ENCODE results near the gene MZF1.
"Not testable (repeated sequence)": the region's sequence is repeated elsewhere in the genome, so short reads cannot be mapped to it uniquely, and the experiment has no call there.

MZF1 gene

DNA sequence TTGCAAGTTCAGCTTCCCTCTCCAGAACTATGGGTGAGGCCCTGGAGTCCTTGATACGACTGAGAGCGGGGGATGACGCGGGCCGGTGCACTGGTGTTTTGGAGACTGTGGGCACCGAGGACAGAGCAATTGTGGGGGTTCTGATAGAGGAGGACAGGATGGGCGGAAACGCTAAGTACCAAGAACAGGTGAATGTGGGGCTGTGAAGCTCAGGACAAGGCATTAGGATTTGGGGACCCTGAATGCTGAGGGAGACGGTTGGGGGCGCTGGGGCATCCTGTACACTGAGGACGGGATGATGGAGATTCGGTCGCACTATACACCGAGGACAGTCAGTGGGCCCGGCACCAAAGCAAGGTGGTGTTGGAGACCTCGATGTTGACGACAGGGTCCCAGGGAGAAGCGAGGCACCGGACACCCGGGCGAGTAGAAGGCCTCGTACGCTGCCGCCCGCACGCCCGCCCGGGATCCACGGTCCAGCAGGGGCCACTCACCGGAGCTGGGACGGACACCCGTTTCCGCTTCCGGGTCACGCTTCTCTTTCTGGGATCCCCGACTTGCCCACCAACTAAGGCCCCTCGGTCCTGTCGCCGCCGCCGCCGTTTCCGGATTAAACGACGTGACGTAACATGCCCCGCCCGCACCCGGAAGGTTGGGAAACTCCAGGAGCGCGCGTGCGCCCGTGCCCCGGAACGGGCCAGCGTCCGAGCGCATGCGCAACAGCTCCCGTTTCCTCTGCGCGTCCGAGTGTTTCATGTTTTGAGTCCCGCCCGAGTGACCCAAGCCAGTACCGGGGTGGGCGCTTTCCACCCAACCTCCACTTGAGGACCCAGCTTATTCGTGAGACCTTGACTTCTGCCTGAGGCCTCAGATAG, 18.4 kb downstream of the MZF1 start, which contains the start of gene CHMP2A:
CHMP2A (minus strand) TSS at position 612 of the 875 bp plus-strand sequence. CDS start 893 bp downstream, outside the sequence.
- no peak for DNase-seq

DNA sequence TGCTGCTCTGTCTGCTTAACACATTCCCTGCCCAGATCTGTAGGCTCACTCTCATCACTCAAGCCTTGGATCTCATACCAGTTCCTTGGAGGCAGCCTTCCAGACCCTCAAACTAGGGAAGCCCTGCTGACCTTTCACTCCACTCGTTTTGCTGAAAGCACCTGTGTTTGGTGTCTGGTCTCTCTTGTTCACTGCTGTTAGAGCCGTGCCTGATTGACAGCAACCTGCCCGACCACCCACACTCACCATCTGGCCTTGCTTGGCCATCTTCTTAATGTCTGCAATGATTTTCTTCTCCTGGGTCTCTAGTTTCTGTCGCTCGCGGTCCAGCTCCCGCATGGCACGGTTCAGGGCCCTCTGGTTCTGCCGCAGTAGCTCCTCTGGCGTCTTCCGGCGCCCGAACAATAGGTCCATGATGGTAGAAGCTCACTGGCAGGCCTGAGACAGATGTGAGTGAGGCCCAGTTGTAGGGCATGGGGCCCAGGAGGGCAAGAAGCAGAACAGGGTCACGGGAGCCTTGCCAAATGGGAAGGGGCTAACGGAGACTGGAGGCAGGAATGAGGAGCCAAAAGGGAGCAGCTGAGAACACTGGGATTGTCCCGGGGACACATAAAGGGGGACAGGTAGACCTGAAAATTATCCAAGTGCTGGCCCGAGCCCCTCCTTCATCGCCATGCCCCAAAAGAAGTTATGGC, 19.2 kb downstream of the MZF1 start:
- DNase-seq, result no peak

DNA sequence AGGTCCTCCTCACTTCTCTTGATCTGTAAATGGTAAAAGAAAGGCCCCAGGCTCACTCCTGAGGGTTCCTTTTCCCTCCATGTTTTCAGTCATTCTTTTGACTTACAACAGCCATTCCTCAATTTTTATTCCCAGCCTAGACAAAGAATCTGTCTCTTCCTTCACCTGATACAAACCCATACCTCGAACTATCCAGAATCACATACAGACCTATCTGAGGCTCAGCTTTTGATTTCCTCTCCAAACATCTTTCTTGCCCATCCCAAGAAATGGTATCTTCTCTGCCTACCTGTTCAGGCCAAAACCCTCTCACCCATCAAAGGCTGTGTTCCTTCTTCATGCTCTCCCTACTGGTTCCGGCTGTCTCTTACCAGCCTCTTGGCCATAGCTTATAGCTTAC, 20.5 kb downstream of the MZF1 start:
- no peak for DNase-seq

DNA sequence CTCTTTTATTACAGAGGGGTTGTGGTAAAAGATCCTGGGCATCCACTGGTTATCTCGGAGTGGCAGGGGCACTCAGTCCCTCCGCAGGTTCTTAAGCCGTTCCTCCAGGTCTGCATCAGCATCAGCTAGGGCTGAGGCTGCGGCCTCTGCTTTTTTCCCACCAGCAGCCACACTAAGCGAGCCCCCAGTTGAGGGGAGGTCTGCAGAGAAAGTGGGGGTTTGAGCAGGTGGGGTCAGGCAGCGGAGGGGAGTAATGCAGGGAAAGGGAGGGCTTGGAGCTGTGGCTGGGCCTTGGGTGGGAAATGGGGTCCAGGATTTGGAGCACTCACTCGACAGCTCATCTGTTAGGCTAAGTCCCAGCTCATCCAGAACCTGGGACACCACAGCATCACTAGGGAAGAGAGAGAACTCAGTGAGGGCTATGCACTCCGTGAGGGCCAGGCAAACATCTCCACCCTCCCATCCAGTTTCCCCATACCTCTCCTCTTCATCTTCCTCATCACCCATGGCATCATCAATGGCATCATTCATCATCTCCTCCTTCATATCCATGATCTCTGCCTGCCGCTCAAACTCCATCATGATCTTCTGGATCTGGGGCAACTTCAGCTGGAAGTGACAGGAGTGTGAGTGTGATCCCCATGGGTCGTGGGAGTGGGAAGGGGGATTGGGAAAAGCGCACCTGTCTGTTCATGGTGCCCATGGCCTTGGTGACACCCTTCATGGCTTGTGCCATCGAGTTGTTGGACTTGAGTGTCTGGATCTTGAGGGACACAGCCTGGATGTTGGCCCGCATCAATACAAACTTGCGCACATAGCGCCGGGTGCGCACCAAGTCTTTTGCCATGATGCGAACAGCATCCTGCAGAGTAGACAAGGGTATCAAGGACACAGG, 21.3 kb downstream of the MZF1 start:
- no peak for DNase-seq

DNA sequence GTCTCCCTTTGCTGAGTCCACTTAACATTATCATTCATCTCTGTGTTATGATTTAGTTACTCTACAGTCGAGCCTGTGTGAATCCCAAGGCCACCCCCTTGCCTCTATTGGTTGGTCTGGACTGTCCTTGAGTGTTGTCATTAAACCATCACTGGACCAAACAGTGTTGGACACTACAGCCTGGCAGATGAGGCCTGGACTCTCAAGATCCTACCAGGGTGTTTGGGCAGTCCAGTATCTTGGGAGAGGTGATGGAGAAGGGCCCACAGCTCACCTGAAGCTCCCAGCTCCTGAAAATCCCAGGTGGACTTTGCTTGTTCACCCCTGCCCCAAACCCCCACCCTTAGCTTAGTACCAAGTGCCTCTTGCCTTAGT, 22.0 kb downstream of the MZF1 start:
- DNase-seq, result no peak

DNA sequence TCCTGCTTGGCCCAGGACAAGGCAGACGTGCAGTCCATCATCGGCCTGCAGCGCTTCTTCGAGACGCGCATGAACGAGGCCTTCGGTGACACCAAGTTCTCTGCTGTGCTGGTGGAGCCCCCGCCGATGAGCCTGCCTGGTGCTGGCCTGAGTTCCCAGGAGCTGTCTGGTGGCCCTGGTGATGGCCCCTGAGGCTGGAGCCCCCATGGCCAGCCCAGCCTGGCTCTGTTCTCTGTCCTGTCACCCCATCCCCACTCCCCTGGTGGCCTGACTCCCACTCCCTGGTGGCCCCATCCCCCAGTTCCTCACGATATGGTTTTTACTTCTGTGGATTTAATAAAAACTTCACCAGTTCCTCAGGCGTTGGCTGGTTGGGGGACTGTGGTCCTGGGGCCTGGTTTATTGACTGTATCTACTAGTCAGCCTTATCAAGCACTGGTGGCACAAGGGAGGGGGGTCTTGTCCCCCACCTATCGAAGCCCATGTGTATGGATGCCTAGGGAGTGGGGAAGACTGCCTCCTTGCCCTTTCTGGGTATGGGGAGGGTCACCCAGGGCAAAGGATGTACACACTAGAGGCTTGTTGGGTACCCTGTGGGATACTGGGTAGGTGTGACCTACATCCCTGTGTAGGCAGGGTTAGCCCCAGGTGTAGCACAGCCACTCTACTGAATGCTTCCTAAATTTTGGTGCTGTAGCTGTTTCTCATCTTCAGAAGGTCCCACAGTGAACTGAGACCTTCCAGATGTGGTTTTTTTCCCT, 22.6 kb downstream of the MZF1 start:
- no peak for DNase-seq

DNA sequence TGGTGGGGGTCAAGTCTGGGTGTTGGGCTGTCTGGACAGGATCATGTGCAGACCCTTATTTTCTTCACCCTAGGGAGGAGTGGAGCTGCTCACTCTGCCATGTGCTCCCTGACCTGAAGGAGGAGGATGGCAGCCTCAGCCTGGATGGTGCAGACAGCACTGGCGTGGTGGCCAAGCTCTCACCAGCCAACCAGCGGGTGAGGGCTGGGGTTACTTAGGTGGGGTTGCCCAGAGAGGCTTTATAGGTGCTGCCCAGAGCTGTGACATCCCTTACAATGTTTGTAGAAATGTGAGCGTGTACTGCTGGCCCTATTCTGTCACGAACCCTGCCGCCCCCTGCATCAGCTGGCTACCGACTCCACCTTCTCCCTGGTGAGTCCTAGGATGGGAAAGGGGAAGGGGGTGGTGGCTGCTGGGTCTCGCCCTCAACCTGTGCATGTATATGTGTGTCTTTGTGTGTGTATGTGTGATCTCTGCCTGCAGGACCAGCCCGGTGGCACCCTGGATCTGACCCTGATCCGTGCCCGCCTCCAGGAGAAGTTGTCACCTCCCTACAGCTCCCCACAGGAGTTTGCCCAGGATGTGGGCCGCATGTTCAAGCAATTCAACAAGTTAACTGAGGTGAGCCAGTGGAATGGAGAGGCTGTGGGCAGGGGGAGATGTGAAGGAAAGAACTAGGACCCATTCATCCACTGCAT, 23.3 kb downstream of the MZF1 start:
- no peak for DNase-seq

DNA sequence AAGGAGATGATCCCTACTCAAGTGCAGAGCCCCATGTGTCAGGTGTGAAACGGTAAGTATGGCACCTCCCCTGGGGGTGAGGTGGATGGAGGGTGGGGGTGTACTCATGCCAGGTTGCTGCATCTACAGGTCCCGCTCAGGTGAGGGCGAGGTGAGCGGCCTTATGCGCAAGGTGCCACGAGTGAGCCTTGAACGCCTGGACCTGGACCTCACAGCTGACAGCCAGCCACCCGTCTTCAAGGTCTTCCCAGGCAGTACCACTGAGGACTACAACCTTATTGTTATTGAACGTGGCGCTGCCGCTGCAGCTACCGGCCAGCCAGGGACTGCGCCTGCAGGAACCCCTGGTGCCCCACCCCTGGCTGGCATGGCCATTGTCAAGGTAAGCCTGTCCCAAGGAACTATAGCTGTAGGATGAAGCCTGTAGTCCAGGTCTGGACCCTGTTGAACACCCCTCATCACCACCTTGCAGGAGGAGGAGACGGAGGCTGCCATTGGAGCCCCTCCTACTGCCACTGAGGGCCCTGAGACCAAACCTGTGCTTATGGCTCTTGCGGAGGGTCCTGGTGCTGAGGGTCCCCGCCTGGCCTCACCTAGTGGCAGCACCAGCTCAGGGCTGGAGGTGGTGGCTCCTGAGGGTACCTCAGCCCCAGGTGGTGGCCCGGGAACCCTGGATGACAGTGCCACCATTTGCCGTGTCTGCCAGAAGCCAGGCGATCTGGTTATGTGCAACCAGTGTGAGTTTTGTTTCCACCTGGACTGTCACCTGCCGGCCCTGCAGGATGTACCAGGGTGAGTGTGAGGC, 24.1 kb downstream of the MZF1 start:
- no peak for DNase-seq

DNA sequence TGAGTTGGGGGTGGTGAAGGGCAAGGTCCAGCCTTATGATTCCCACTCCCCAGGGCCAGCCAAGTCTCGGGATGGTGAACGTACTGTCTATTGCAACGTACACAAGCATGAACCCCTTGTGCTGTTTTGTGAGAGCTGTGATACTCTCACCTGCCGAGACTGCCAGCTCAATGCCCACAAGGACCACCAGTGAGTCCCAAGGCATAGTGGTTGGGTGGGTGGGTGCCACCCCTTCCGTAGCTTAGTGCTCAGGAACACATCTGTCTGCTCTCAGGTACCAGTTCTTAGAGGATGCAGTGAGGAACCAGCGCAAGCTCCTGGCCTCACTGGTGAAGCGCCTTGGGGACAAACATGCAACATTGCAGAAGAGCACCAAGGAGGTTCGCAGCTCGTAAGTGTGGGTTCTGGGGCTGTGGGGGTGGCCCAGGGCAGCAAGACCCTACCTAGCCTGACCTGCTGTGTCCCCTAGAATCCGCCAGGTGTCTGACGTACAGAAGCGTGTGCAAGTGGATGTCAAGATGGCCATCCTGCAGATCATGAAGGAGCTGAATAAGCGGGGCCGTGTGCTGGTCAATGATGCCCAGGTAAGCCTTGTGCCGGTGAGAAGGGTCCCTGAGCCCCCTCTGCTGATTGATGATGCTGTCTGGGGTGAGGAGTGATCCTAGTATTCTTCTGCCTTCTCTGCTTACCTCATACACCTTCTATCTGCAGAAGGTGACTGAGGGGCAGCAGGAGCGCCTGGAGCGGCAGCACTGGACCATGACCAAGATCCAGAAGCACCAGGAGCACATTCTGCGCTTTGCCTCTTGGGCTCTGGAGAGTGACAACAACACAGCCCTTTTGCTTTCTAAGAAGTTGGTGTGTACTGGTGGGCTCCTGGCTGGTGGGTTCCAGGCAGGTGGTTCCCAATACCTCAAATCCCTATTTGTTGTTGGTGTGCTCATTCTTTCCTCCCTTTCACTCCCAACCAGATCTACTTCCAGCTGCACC, 25.5 kb downstream of the MZF1 start:
- DNase-seq, result no peak

DNA sequence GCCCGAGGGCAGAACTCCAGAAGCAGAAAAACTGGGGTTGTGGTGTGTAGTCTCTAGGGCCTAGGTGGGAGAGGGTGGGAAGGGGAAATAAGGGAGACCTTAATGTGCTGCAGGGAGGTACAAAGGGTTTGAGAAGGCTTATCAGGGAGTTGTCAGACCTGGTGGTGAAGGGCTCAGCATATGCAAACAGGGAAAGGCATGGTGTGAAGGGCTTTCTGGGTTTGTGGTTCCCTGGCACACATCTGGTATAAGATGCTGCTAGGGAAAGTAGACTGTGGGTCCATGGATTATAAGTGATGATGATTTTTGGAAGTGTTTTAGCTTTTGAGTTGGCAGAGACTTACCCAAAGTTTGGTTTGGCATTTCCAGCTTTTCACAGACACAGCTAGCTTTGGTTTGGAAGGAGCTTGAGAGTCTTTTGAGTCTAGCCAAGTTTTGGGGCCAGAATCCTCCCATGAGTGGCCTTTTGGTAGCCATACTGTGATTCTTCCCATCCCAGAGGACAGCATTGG, 27.1 kb downstream of the MZF1 start:
- no peak for DNase-seq

DNA sequence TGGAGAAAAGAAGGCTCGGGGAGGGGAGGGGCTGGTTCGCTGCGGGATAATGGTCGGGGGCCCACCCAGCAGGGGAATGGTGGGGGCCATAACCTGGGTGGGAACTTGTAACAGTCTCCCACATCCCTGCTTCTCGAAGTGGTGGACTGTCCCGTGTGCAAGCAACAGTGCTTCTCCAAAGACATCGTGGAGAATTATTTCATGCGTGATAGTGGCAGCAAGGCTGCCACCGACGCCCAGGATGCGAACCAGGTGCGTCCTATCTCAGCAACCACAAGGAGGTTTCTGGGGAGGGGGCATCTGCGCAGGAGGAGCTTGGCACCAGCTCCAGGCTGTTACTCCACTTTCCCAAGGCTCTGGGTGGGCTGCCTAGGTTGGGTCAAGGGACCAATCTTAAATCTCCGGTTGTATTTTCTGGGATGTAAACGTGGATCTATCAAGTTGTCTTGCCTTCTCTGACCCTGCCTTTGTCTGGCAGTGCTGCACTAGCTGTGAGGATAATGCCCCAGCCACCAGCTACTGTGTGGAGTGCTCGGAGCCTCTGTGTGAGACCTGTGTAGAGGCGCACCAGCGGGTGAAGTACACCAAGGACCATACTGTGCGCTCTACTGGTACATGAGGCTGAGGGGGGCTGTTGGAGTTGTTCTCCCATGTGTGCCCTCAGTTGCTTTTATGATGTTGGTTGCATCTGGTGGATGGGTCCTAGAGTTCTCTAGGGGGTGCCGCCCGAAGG, 27.7 kb downstream of the MZF1 start:
- no peak for DNase-seq

DNA sequence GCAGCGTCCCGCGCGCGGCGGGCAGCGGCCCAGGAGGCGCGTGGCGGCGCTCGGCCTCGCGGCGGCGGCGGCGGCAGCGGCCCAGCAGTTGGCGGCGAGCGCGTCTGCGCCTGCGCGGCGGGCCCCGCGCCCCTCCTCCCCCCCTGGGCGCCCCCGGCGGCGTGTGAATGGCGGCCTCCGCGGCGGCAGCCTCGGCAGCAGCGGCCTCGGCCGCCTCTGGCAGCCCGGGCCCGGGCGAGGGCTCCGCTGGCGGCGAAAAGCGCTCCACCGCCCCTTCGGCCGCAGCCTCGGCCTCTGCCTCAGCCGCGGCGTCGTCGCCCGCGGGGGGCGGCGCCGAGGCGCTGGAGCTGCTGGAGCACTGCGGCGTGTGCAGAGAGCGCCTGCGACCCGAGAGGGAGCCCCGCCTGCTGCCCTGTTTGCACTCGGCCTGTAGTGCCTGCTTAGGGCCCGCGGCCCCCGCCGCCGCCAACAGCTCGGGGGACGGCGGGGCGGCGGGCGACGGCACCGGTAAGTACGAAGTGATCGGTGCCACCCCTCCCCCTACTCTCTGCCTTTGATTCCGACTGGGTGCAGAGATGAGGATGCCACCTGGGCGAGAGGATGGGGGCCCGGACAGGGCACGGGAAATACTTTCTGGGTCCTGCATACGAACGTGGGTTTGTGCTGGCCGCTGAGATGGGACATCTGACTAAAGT, 28.4 kb downstream of the MZF1 start:
- no peak for DNase-seq

DNA sequence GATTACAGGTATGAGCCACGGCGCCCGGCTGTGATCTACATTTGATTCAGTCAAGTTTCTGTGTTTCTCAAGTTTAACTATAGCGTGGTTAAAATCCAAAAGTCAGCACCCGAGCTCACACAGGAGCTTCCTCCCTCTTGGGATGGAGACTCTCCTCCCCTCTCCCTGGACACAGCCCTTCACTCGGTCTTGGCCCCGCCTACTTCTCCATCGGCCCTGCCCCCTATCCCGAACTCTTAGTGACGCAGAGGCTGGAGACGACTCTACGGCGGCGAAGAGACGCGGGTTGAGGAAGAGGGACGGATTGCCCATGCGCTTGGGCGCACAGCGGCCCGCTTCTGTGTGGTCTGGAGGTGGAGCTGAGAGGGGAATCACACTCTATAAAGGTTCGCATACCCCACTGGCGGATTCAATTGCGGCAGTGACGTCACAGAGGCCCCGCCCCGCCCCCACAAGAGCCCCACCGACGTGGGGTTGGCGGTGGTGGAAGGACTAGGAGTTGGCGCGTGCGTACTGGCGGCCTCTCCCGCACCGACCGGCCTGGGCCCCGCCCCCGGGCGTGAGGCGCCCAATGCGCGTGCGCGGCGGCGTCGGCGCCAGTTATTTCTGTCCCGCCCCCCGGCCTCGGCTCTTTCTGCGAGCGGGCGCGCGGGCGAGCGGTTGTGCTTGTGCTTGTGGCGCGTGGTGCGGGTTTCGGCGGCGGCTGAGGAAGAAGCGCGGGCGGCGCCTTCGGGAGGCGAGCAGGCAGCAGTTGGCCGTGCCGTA, 29.1 kb downstream of the MZF1 start, which contains the start of gene TRIM28:
TRIM28 (plus strand) TSS at position 239 of the 765 bp plus-strand sequence. CDS start 694 bp downstream, outside the sequence.
- no peak for DNase-seq

DNA sequence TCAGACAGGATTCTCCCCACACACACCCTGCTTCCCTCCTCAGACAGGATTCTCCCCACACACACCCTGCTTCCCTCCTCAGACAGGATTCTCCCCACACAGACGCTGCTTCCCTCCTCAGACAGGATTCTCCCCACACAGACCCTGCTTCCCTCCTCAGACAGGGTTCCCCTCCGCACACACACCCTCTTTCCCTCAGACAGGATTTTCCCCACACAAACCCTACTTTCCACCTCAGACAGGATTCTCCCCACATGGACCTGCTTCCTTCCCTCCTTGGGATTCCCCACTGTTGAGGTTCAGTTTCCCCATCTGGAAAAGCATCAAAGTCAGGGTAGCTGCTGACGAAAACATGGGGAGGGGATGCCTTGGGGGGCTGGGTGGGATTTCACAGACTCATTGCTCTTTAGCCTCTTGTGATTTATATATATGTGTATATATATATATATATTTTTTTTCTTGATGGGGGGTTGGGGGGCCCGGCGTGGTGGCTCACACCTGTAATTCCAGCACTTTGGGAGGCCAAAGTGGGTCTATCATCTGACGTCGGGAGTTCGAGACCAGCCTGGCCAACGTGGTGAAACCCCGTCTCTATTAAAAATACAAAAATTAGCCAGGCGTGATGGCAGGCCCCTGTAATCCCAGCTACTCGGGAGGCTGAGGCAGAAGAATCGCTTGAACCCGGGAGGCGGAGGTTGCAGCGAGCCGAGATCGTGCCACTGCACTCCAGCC, 30.3 kb downstream of the MZF1 start:
- not testable (repeated sequence) for DNase-seq

DNA sequence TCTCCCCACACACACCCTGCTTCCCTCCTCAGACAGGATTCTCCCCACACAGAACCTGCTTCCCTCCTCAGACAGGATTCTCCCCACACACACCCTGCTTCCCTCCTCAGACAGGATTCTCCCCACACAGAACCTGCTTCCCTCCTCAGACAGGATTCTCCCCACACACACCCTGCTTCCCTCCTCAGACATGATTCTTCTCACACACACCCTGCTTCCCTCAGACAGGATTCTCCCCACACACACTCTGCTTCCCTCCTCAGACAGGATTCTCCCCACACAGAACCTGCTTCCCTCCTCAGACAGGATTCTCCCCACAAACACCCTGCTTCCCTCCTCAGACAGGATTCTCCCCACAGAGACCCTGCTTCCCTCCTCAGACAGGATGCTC, 34.0 kb downstream of the MZF1 start:
- not testable (repeated sequence) for DNase-seq
